WI38 (cell line): Measurements from ENCODE around the gene ZNF487.
"Not testable (repeated sequence)": the region's sequence is repeated elsewhere in the genome, so short reads cannot be mapped to it uniquely, and the experiment has no call there.

Source experiments
- H3K4me3 ChIP-seq: 2 replicates; pipeline ENCODE4 v1.5.1; 2011; ENCODE audit warnings: low read depth, mild to moderate bottlenecking, control low read depth, low read length
- TF ChIP-seq, protein P1 (sequence below): IDR thresholded peaks from 2 replicates; pipeline ENCODE4 v1.5.1; 2012; ENCODE audit warnings: low read depth, mild to moderate bottlenecking, control low read depth, low read length

ZNF487 gene

DNA sequence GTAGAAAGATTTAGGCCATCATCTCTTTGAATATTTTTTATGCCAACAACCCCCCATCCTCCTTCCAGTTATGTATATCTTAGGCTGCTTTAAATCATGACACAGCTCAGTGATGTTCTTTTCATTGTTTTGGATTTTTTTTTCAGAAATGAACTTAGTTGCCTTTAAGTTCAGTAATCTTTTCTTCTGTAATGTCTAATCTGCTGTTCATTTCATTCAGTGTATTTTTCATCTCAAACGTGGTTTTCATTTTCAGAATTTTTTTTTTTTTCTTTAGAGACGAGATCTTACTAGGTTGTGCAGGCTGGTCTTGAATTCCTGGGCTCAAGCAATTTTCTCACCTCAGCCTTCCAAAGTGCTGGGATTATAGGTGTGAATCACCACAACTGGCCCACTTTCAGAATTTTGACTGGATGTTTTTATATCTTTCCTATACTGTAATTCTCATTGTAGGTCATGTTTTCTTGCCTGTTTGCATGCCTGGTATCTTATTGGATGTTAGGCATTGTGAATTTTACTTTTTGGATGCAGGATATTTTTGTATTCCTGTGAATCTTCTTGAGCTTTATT, 8.1 kb downstream of the ZNF487 start:
- no peak overlapping the region for H3K4me3 ChIP-seq
- TF ChIP-seq, protein P1, sequence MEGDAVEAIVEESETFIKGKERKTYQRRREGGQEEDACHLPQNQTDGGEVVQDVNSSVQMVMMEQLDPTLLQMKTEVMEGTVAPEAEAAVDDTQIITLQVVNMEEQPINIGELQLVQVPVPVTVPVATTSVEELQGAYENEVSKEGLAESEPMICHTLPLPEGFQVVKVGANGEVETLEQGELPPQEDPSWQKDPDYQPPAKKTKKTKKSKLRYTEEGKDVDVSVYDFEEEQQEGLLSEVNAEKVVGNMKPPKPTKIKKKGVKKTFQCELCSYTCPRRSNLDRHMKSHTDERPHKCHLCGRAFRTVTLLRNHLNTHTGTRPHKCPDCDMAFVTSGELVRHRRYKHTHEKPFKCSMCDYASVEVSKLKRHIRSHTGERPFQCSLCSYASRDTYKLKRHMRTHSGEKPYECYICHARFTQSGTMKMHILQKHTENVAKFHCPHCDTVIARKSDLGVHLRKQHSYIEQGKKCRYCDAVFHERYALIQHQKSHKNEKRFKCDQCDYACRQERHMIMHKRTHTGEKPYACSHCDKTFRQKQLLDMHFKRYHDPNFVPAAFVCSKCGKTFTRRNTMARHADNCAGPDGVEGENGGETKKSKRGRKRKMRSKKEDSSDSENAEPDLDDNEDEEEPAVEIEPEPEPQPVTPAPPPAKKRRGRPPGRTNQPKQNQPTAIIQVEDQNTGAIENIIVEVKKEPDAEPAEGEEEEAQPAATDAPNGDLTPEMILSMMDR: no peak

DNA sequence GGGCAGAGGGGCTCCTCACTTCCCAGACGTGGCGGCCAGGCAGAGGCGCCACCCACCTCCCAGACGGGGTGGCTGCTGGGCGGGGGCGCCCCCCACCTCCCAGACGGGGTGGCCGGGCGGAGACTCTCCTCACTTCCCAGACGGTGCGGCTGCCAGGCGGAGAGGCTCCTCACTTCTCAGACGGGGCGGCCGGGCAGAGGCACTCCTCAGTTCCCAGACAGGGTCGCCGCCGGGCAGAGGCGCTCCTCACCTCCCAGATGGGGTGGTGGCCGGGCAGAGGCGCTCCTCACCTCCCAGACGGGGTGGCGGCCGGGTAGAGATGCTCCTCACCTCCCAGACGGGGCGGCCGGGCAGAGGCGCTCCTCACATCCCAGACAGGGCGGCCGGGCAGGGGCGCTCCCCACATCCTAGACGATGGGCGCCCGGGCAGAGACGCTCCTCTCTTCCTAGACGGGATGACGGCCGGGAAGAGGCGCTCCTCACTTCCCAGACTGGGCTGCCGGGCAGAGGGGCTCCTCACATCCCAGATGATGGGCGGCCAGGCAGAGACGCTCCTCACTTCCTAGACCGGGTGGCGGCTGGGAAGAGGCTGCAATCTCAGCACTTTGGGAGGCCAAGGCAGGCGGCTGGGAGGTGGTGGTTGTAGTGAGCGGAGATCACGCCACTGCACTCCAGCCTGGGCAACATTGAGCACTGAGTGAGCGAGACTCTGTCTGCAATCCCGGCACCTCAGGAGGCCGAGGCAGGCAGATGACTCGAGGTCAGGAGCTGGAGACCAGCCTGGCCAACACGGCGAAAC, 9.5 kb downstream of the ZNF487 start:
- H3K4me3 ChIP-seq: not testable (repeated sequence)

DNA sequence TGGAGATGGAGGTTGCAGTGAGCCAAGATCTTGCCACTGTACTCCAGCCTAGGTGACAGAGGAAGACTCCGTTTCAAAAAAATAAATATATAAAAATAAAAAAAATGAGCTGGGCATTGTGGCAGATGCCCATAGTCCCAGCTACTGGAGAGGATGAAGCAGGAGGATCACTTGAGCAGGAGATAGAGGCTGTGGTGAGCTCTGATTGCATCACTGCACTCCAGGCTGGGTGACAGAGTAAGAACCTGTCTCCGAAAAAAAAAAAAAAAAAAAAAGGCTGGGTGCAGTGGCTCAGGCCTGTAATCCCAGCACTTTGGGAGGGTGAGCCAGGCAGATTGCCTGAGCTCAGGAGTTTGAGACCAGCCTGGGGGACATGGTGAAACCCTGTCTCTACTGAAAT, 11.8 kb downstream of the ZNF487 start:
- no peak overlapping the region for H3K4me3 ChIP-seq
- TF ChIP-seq, protein P1: no peak

DNA sequence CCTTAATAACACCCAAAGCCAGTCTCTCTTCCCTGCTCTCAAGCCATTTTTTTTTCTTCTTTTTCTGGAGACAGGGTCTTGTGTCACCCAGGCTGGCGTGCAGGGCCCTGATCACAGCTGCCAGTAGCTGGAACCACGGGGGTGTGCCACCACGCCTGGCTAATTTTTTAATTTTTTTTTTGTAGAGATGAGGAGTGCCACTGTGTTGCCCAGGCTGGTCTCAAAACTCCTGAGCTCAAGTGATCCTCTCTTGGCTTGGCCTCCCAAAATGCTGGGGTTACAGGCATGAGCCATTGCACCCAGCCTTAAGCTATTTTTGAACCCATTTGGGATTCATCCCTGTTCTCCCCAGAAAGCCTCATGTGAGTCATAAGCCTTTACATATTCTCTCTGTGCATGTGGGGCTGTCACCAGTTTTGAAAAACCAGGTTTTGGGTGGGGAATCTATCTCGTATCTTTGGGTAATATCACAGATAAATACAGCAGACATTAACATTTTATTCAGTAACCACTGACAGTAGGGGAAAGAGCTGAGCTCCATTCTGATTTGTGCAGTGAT, 15.5 kb downstream of the ZNF487 start:
- TF ChIP-seq, protein P1: no peak
- no peak overlapping the region for H3K4me3 ChIP-seq

DNA sequence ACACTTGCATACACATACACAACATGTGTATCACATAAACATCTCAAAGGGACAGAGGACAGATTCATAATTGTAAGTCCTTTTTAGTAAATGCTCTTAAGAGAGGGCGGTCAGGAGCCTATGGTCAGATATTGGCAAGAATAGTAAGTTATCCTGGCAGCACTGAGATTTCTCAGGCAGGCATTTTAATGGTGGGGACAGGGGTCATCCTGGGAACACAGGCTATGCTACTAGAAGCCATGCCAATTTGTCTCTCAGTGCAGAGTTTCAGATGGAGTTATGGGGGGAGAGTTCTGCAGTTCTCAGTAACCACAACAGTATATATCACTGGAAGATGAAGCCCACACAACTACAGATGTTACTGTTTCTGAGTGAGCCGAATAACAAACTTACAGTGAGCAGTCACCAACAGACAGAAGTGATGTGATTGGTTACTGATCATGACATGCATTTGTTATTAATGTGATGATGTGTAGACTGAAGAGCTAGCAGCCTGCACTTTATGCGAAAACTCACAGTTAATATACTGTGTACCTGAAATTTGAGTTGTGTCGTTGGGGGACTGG, 16.4 kb downstream of the ZNF487 start:
- H3K4me3 ChIP-seq: no peak overlapping the region
- TF ChIP-seq, protein P1: no peak

DNA sequence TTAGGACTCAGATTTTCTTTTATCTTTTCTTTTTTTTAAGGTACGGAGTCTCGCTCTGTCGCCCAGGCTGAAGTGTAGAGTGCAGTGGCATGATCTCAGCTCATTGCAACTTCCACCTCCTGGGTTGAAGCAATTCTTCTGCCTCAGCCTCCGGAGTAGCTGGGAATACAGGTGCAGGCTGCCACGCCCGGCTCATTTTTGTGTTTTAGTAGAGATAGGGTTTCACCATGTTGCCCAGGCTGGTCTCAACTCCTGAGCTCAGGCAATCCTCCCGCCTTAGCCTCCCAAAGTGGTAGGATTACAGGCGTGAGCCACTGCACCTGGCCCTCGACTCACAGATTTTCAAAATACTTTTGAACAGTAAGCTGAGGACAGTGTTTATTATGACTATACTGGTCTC, 17.1 kb downstream of the ZNF487 start:
- not testable (repeated sequence) for H3K4me3 ChIP-seq

DNA sequence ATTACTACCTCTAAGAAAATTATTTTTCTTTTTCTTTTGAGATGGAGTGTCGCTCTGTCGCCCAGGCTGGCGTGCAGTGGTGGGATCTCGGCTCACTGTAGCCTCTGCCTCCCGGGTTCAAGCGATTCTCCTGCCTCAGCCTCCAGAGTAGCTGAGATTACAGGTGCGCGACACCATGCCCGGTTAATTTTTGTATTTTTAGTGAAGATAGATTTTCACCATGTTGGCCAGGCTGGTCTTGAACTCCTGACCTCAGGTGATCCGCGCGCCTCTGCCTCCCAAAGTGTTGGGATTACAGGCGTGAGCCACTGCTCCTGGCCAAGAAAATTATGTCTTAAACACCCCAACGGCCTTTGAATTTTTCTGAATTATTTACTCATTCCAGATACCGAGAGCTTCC, 19.6 kb downstream of the ZNF487 start:
- not testable (repeated sequence) for H3K4me3 ChIP-seq

DNA sequence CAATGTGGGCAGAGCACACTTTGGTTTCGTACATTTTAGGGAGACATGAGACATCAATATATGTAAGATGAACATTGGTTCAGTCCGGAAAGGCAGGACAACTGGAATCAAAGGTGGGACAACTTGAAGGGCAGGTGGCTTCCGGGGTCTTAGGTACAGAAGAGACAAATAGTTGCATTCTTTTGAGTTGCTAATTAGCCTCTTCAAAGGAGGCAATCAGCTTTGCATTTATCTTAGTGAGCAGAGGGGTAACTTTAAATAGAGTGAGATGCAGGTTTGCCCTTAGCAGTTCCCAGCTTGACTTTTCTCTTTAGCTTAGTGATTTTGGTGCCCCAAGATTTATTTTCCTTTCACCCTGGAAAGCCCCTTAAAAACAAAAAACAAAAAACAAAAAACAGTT, 21.3 kb downstream of the ZNF487 start:
- TF ChIP-seq, protein P1: no peak
- no peak overlapping the region for H3K4me3 ChIP-seq
